GM21526 (cell line): ENCODE data around the gene HECW1.
"Not testable (repeated sequence)": the region's sequence is repeated elsewhere in the genome, so short reads cannot be mapped to it uniquely, and the experiment has no call there.

ENCODE experiments used
- ATAC-seq: cut with Tn5 transposase; IDR thresholded peaks from one replicate; pipeline ENCODE4 v1.9.1; 2021; ENCODE audit warnings: moderate library complexity; ENCODE audit not compliant: unreplicated experiment, low FRiP score

Gene HECW1

DNA sequence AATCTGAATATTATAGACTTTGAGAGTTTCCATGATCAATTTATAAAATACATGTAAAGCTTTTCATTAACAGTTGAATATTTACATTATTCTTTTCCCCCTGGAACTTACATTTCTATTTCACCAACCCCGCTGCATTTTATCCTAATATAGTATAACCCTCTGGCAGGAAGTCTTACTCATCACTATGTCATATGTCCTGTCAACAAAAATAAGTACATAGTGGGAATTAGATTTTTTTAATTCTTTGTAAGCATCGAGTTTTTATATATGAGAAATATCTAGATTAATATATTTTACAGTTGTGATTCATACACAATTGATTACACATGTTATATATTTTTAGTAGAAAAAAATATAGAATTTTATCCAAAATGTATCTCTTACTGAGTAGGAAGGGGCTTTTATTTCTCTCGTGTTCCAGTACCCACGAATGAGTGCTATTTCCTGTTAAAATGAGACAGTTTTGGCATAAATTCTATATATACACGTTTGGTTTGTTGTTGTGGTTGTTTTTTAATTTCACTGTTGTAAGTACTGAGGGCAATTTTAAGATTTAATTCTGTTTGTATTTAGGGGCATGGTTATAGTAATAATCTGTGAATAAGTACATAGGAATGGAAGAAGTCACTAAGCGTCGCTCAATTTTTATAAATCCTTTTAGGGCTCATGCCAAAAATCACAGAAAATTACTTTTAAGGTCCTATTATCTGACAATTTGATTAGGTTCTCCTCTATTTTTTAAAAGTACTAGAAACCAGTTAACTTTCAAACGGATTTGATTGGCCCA lies 87.1 kb downstream of the HECW1 start:
- ATAC-seq = no peak

DNA sequence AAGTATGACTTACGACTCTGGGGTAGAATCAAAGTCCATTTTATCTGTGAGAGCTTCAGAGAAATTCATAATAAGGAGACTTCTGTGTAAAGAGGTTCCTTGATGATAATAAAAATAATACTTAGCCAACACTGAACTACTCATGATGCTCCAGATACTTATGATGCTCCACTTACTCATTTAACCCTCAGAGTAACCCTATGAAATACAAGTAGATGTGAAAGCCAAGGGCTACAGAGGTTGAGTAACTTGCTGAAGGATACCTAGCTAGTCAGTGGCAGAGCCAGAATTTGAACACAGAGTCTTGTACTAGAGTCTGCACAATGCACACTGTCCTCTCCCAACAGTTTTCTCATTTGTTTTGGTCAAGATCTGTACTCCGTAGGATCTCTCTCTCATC lies 89.5 kb downstream of the HECW1 start:
- no peak for ATAC-seq

DNA sequence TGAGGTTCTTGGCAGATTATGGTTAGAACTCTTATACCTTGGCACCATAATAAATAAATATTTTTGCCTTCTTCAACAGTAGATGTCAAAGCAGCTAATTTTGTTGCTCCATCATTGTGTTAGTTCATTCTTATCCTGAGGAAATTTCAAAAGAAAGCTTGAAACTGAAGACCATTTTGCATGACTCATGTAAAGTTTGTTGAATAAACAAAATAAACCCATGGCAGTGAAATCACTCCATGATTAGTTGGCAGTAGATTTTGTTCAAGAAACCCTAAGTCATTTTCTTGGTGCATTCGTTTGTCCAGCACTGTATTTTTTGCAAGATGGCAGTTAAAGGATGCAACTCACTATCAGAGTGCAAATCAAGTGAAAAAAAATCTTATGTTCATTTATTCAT lies 91.6 kb downstream of the HECW1 start:
- no peak for ATAC-seq

DNA sequence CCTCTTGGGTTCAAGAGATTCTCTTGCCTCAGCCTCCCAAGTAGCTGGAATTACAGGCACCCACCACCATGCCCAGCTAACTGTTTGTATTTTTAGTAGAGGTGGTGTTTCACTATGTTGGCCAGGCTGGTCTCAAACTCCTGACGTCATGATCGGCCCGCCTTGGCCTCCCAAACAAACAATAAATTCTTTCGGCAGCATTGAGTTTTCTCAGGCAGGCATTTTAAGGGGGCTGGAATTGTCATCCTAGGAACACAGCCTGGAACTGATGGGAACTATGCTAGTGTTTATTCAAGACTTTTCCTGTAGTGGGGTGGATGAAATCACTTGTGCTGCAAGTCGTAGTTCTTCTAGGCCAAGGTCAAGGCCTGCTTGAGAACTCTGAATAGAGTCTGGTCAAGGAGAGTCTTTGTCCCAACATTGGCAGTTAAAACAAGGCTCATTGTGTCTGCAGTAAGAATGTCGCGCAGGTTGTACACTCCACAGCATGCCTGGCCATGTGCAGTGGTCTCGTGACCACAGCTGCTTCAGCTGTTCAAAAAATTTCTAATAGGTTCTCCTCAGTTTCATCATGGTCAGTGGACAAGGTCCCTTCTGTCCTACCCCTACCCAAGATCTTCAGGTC lies 92.8 kb downstream of the HECW1 start:
- ATAC-seq = no peak

DNA sequence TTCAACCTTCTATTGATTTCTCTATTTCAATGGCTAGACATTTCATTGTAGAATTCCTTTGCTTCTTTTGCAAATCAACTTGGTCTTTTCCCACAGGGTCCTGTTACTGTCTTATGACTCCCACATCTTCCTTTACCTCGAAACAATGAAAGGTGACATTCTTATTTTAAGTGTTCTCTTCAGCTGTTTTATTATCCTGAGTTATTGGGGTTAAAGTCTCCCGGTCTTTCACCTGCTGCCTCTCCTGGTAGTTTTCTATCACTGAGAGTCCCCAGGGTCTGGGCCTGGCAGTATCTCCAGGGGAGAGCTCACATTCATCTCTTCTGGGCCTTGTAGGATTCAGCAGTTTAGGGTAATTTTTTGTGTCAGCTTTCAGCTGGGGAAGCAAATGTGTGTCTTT lies 95.8 kb downstream of the HECW1 start:
- ATAC-seq = no peak

DNA sequence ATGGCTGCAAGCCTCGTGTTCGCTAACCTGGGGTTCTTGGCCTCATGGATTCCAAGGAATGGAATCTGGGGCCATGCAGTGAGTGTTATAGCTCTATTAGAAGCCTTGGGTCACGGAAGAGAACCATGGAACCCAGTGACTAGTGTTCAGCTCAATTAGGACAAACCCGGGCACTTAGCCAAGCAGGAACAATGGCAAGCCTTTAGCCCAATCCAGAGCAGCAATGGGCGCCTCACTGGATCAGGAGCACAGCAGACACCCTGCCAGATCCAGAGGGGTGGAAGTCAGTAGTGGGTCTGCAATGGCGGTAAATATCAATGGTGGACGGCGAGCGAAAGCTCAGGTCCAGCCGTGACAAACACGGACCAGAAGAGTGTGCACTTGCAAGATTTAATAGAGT lies 98.1 kb downstream of the HECW1 start:
- not testable (repeated sequence) for ATAC-seq

DNA sequence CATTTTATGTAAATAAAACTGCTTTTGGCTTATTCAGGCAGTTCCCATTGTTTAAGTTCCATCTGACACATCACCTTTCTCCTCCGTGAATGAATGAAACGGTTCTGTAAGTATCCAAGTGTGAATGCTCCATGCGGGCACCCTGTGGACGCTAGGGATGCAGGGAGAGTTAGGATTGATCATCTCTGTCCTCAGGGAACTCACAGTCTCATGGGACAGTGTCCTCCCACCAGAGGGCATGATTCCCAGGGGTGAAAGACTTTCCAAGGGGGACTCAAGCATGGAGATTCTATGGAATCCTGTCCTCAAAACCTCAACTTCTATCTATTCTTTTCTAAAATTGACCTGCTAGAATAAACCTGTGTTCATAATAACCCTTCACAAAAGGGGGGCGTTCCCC lies 98.8 kb downstream of the HECW1 start:
- no peak for ATAC-seq

DNA sequence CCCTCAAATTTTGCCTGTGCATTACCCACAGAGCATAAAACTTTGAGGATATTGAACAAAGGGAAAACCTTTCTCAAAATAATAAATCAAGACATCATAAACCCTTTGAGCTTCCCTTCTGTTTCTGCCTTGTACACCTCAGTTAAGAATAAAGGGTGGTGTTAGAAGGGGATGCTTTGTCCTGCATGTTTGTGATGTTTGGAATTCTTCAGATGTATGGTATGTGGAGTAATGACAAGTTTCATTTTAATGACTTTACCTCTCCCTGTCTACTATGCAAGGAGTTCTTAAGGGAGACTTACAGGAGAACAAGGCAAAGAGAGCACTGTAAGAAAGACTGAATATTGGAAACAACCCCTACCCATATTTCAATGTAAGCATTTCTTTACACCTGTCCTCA lies 99.2 kb downstream of the HECW1 start:
- no peak for ATAC-seq

DNA sequence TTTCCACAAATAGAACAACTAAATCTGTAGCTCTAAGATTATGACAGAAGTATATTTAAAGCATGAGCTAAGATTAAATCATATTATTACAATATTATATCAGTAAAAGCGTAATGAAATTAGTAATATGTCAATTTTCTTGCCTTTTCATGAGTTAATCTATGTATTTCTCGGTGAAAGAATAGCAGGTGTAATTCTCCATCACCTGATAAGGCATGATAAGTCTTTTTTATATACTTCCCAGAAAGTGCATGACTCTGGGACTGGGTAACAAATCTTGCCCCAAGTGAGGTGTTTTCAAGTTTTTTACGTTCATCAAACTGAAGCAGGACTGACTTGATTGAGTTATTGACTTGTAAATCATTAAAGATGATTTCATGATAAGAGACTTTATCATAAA lies 100.5 kb downstream of the HECW1 start:
- ATAC-seq = no peak

DNA sequence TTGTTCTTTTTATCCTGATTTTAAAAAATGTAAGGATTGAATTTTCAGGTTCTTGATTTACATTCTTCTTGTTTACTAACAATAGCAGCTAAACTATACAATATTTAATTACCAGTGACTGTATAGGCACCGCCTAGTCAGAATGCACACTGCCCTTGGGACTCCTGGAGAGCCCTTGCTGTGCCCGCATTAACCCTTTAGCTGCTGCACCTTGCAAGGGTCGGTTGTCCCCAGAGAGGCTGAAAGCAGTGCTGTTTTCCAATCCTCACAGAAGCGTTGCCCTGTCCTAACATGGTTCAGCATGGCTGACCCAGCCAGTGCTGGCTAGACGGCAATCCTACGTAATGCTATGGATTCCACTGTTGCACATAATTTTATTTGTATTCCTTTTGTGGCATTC lies 102.6 kb downstream of the HECW1 start:
- no peak for ATAC-seq

DNA sequence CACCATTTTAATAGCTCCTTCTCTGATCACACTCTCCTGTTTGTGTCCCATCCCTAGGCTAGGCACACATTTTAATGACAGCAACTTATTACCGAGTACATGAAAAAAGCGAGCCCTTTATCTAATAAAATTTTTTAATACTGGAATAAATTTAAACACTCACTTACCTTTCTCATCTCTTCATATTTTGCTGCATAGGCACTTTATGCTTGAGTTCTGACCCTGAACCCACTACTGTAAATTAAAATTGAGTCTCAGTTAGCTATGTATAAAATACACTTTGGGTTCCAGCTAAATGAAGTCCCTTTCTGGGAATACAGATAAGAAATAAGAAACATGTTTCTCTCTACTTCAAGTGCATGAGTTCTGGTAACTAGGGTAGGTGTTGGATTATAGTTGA lies 104.6 kb downstream of the HECW1 start:
- ATAC-seq = no peak

DNA sequence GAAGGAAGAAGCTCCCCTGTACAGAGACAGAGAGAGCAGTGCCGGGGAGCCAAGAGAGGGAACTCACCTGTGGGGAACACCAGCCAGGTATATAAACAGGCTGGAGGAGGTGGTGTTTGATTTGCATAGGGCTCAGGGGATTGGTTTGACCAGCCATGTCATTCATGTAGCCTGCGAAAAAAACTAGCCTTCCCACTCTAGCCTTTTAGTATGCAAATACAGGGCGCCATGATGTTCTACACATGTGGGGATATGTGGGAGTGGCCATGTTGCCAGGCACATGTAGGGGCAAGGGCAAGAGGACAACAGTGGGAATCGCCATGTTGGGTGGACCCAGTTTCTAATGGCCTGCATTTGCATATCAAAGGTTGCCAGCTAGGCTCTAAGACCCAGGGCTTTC lies 106.5 kb downstream of the HECW1 start:
- ATAC-seq = not testable (repeated sequence)

DNA sequence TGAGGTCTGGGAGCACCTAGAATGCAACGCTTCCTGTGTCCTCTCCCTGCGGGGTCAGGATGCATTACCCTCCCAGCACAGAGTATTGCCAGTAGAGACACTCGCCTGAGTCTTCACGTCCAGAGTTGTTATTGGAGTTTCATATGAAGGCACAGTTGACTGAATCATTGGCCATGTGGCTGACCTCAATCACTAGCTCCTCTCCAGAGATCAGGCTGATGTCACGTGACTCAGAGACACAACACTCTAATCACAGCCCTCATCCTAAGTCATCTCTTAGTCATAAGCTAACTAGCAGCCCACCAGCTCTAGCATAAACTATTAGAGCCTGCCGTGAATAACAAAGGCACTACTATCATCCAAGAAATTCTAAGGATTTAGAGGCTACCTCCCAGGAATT lies 107.8 kb downstream of the HECW1 start:
- ATAC-seq = no peak

DNA sequence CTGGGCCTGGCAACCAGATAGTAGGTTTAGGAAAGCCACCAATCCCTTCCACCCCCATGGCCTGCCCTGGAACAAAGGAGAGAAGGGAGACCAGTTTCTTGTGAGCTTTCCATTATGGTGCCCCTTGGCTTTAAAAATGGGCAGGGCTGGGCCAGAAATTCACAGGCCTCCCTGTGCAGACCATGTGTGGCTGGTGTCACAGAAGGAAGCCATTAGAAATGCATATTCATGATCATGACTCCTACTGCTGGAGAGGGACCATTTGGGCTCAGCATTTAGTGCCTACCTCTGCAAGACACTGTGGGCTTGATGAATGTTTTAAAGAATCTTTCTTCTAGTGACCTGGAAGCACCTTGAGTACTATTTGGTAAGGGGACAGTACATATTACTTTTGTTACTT lies 108.3 kb downstream of the HECW1 start:
- ATAC-seq = no peak

DNA sequence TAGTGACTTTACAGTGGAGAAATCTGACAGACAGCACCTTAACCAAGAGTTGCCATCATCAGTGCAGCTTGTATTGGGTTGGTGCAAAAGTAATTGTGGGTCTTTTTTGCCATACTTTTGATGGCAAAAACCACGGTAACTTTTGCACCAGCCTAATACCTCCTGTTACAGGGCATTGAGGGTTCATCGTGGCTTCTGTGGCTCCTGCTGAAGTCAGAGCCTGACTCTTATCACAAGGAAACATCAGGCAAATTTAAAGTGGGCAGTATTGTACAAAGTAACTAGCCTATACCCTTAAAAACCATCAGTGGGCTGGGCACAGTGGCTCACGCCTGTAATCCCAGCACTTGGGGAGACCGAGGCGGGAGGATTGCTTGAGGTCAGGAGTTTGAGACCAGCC lies 117.4 kb downstream of the HECW1 start:
- ATAC-seq = no peak

DNA sequence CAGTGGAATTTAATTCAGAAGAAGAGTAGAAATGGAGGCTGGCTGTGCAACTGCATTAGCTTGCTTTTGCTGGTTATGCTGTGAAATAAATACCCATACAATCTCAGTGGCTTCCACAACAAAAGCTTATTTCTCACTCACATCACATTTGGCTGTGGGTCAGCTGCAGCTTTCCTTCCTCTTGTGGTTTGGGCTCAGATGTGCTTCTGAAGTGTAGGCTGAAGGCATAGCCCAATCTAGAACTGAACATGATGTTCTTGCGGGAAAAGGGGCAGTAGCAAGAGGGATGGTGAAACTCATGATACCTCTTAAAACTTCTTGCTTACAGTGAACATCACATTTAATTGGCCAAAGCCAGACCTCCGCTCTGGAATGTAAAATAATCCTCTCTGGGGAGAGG lies 119.9 kb downstream of the HECW1 start:
- no peak for ATAC-seq

DNA sequence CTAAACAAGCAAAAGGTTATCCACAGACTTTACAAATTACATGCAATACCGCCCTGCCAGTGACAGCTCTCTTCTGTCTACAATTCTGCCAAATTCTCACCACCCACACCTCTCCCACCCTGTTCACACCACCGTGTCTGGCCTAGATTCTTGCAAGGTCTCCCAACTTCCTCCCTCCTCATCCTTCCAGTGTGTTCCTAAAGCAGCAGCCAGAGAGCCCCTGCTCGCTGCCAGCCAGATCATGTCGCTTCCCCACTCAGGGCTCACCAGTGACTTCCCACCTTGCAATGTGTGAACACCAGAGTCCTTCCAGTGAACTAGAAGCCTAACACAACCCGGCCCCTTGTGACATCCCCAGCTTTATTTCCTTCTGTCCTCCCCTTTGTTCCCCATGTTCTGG lies 121.6 kb downstream of the HECW1 start:
- no peak for ATAC-seq

DNA sequence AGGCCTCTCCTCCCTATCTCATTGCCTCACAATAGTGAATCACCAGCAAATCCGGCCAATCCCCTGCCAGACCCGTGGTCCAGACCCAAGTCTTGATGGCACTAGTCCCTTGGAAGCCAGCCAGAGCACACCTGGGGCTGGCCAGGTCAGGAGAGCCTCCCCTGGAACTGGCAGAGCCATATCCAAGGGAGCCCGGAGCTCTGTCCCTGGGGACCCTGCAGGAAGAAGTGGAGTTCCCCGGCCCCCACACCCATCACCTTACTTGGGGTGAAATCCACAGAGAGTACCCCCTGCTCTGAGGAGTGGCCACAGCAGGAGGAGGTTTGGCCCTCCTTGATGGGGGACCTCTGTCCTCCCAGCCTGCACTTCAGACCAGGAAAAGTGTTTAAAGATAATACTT lies 122.5 kb downstream of the HECW1 start:
- no peak for ATAC-seq

DNA sequence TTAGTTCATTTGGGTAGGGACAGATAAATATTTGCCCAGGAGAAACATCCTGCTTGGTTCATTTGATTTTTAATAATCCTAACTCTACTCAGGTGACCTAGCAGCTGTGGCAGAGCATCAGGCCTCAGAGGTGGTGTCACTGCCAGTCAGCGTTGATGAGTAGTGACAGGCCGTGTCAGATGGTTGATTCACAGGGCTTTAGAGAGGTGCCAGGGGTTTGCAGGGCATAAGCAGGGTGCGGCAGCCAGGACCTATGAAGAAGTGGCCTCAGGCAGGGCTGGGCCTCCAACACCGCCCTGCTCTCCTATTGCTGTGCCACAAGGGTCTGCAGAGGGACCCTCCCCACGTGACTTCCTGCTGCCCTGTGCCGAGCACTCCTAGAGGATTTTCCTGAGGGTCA lies 128.1 kb downstream of the HECW1 start:
- no peak for ATAC-seq

DNA sequence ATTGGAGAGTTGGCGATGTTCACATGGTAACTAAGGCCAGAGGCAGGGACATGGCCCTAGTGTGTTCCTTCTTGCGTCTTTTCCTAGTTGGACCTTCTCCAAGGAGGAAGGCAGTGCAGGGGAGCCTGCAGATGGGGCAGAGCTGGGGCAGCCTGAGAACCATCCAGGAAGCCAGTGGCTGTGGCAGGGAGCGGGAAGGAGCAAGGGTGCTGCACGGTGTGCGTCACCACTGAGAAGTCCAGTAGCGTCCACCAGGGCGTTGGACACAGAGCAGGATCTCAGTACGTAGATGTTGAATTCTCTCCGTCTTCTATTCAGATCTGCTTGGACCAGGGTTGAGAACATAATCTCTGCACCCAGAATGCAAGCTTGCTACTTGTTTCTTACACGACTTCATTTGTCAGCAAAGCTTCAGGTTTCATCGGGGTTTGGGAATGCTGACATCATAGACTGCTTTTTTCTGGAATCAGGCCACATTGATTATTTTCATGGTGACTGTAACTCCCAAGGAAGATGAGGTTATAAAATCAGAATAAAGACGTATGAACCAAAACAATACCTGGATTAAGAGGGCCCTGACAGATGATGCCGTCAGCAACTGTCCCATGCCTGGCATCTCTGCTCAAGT lies 130.3 kb downstream of the HECW1 start:
- ATAC-seq = no peak

DNA sequence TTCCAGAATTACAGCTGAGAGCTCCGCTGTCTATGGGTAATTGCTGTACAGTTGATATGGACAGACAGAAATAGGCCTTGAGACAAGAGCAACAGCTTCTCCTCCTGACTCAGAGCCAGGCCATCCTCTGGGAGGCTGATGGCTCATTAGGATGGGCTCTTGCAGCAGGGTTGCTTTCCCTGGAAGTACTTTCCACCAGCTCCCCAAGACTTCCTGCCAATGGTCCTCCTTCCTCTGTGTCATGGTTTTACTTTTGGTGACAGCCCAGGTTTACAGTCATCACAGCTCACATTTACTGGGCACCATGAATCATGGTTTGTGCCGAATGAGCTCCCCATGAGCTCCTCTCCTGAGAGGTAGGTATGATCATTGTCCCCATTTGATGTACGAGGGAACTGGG lies 131.8 kb downstream of the HECW1 start:
- no peak for ATAC-seq

DNA sequence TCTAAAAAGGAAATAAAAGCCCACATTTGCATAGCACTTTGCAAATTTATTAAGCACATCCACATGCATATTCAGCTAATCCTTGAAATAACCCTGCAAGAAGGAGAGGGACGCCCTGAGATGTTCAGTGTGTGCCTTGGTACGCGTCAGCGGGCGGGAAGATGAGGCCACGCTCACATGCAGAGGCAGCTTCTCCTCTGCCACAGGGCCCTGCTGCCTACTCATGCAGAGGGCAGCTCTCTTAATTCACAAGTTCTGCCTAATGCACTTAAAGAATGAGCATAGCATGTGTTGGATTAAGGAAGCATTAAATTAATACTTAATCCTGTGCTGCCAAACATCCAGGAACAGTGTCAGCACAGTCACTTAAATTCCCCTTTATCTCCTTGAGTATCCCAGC lies 132.3 kb downstream of the HECW1 start:
- no peak for ATAC-seq
